ENCODE measurements around the gene DYNC2LI1.

DNA sequence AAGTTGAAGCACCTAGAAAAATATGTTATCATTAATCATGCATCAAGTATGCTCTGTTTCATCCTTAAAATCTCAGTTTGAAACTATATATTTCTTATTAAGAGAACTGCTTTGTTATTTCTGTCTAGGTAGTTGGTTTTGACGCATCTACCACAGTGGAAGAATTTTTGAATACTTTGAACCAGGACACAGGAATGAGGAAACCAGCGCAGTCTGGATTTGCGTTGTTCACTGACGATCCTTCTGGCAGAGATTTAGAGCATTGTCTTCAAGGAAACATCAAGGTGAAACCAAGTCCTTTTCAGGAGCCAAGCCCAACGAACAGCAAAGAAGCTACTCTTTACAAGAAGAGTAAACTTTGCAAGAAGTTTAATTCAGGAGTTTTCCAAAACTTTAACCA lies 30.1 kb upstream of the DYNC2LI1 start:
- TF ChIP-seq, protein P1, sequence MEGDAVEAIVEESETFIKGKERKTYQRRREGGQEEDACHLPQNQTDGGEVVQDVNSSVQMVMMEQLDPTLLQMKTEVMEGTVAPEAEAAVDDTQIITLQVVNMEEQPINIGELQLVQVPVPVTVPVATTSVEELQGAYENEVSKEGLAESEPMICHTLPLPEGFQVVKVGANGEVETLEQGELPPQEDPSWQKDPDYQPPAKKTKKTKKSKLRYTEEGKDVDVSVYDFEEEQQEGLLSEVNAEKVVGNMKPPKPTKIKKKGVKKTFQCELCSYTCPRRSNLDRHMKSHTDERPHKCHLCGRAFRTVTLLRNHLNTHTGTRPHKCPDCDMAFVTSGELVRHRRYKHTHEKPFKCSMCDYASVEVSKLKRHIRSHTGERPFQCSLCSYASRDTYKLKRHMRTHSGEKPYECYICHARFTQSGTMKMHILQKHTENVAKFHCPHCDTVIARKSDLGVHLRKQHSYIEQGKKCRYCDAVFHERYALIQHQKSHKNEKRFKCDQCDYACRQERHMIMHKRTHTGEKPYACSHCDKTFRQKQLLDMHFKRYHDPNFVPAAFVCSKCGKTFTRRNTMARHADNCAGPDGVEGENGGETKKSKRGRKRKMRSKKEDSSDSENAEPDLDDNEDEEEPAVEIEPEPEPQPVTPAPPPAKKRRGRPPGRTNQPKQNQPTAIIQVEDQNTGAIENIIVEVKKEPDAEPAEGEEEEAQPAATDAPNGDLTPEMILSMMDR (IDR thresholded peaks at IDR 0.05), result no peak
- no peak for TF ChIP-seq EZH2 (IDR thresholded peaks at IDR 0.05; ENCODE audit: borderline replicate concordance, insufficient read depth, low read depth, low read length, poor library complexity, severe bottlenecking)

Measured in B cell (primary cell).